ENCODE measurements around the gene KDM3A. TPM values are rescaled to one million over a fixed set of nuclear protein-coding genes. Genes with fewer than 3 reads are reported as not detected.

KDM3A gene
- total and polyA plus RNA-seq, 2 of the 8 experiments (the other 6 are each of a cell fraction or from before 2014, with no cell fraction given): 15.8 to 29.2 TPM

GRCh38 chr2:86420913-86421312 is 20.3 kb upstream of the KDM3A start:
- ChIA-PET POLR2A (ENCODE audit: partially characterized antibody) (no interaction called here), CTCF (ENCODE audit: partially characterized antibody) (interaction anchor here (1.0 kb wide), 1 partner anchor 26 kb away, joined by 3 read pairs; no protein-coding TSS in a partner anchor)
- WGBS, 2 experiments (ENCODE audit: extremely low coverage in 1 of 2, insufficient coverage in 1 of 2, insufficient read length in 1 of 2, insufficient replicate concordance in 2 of 2, low coverage in 1 of 2, low lambda C conversion rate in 2 of 2, missing lambda C conversion rate in 1 of 2): 83% methylated on average over 5 of the region's 5 CpGs; no CpG with 5 or more reads in 1 of the 2 experiments
- H4K5ac ChIP-seq (ENCODE audit: insufficient read length, low read depth, low read length): no peak overlapping the region
- no peaks in the 10 kb centered on the region for H3K36me3 ChIP-seq (ENCODE audit: control insufficient read depth in 2 of 4, insufficient read depth in 4 of 4, low read length in 3 of 4)
- H2BK15ac ChIP-seq (ENCODE audit: low read length): no peak overlapping the region
- H3K4me2 ChIP-seq (ENCODE audit: insufficient read depth in 1 of 2, low read depth in 2 of 2, low read length in 2 of 2): no peak overlapping the region
- H3K18ac ChIP-seq (ENCODE audit: extremely low read depth, low read length): no peak overlapping the region
- 0 out of 7 replicates have a peak, but pooled peaks cover 0 to 2% (median 0%) of the 10 kb centered on the region in 4 experiments for H3K27me3 ChIP-seq (replicated peaks in 1 of 4; ENCODE audit: control insufficient read depth in 3 of 4, extremely low read depth in 1 of 4, insufficient read depth in 3 of 4, low read length in 3 of 4)
- peaks cover 4 to 5% of the 10 kb centered on the region in 2 experiments; a peak in 2 of 4 replicates for H3K9me3 ChIP-seq (ENCODE audit: insufficient read depth in 2 of 2, low read depth in 1 of 2, low read length in 1 of 2)
- H3K23ac ChIP-seq (ENCODE audit: insufficient read length): no peak overlapping the region
- no peak overlapping the region for H2BK12ac ChIP-seq (ENCODE audit: low read depth, low read length)
- H2BK120ac ChIP-seq (replicated peaks; ENCODE audit: low read depth, low read length): no peak overlapping the region
- DNase-seq (ENCODE audit: low read depth in 1 of 2, low spot score in 2 of 2): no peak
- no peak overlapping the region for H2AFZ ChIP-seq (ENCODE audit: low read length)
- H4K8ac ChIP-seq (ENCODE audit: extremely low read depth, insufficient read depth, low read length): no peak overlapping the region
- H3K79me1 ChIP-seq (ENCODE audit: low read depth, low read length): no peaks in the 10 kb centered on the region
- H4K20me1 ChIP-seq (replicated peaks in 1 of 2; ENCODE audit: control insufficient read depth in 1 of 2, insufficient read depth in 2 of 2, low read length in 2 of 2): no peaks in the 10 kb centered on the region
- H2BK5ac ChIP-seq (ENCODE audit: low read depth, low read length): no peak overlapping the region
- no peaks in the 10 kb centered on the region for H3K79me2 ChIP-seq (ENCODE audit: control insufficient read depth in 1 of 2, insufficient read depth in 2 of 2, low read length in 2 of 2)
- no peaks in the 10 kb centered on the region for H3K4me1 ChIP-seq (replicated peaks in 1 of 4; ENCODE audit: control insufficient read depth in 3 of 4, insufficient read depth in 4 of 4, low read length in 3 of 4)
- no peak overlapping the region for H4K91ac ChIP-seq (replicated peaks; ENCODE audit: insufficient read length, low read length)
- H2BK20ac ChIP-seq (ENCODE audit: low read length): no peak overlapping the region
- no peak overlapping the region for H3K56ac ChIP-seq (replicated peaks; ENCODE audit: insufficient read length, low read depth, low read length)
- H3K9ac ChIP-seq (replicated peaks in 1 of 4; ENCODE audit: extremely low read depth in 1 of 4, low read depth in 3 of 4, low read length in 3 of 4): no peak overlapping the region
- no peak overlapping the region for H3K27ac ChIP-seq (ENCODE audit: low read depth, low read length)
- no peak overlapping the region for H2AK5ac ChIP-seq (ENCODE audit: low read depth, low read length)
- no peak overlapping the region for H3K14ac ChIP-seq (ENCODE audit: insufficient read length)
- no peak overlapping the region for H3K4ac ChIP-seq (replicated peaks; ENCODE audit: insufficient read length, low read depth, low read length)
- no peak for FAIRE-seq
- no peaks in the 10 kb centered on the region for H3K23me2 ChIP-seq (ENCODE audit: low read depth, low read length)
- H3K4me3 ChIP-seq (ENCODE audit: extremely low read depth in 1 of 4, insufficient read depth in 2 of 4, low read depth in 3 of 4, low read length in 4 of 4): no peak overlapping the region
- TF ChIP-seq CREB1 (IDR thresholded peaks at IDR 0.05) (no peak), CEBPB (IDR thresholded peaks at IDR 0.05; ENCODE audit: low read depth, low read length) (no peak), SIN3A (conservative IDR thresholded peaks at IDR 0.05 in 1 of 2, IDR thresholded peaks at IDR 0.05 in 1 of 2; ENCODE audit: low read depth in 1 of 2, low read length in 2 of 2) (no peak), POLR2A (IDR thresholded peaks at IDR 0.05; ENCODE audit: control extremely low read depth in 1 of 2, low read depth in 2 of 2, low read length in 2 of 2) (no peak), HDAC6 (IDR thresholded peaks at IDR 0.05; ENCODE audit: low read depth, low read length) (no peak), RXRA (IDR thresholded peaks at IDR 0.05; ENCODE audit: insufficient read depth, low read depth, low read length) (no peak), KDM5A (IDR thresholded peaks at IDR 0.05; ENCODE audit: low read length) (no peak), GABPA (IDR thresholded peaks at IDR 0.05; ENCODE audit: borderline replicate concordance, insufficient read depth, low read length) (no peak), CHD1 (IDR thresholded peaks at IDR 0.05; ENCODE audit: low read depth, low read length) (no peak), RAD21 (IDR thresholded peaks at IDR 0.05 in 1 of 2, conservative IDR thresholded peaks at IDR 0.05 in 1 of 2; ENCODE audit: low read depth in 2 of 2, low read length in 2 of 2) (no peak), HDAC2 (IDR thresholded peaks at IDR 0.05; ENCODE audit: borderline replicate concordance in 1 of 2, low read depth in 2 of 2, low read length in 2 of 2) (no peak), JUN (IDR thresholded peaks at IDR 0.05; ENCODE audit: low read depth, low read length) (no peak), RNF2 (IDR thresholded peaks at IDR 0.05; ENCODE audit: borderline replicate concordance, low read depth, low read length, missing control alignments, poor library complexity, severe bottlenecking) (no peak), GTF2F1 (IDR thresholded peaks at IDR 0.05; ENCODE audit: borderline replicate concordance, low read depth, low read length) (no peak)
